ENCODE measurements around the gene MRPS6. TPM values are rescaled to one million over a fixed set of nuclear protein-coding genes. Genes with fewer than 3 reads are reported as not detected.

Gene MRPS6
- total RNA-seq, 4 donors from 2014 or later: 25.4 to 28.0 (median 26.1) TPM

DNA sequence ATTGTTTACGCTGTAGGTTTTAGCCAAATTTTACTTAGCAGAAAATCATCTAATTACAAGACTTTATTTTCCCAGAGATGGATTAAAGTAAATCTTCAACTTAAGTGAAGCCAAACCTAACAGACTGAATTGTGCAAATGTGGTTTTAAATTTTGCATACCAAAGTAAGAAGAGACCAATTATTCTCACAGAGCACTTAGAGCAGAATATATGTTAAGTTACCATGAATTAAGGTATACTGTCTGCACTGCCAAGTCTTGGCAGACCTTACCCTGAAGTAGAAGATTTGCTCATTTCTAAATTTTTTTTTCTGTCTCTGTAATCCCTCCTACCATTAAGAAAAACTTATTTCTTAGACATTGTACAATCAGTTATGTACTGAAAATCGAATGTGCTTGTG lies 24.1 kb downstream of the MRPS6 start:
- no peak for DNase-seq (ENCODE audit: low spot score)
- no peak for ATAC-seq (ENCODE audit: low FRiP score)
- TF ChIP-seq, protein P1, sequence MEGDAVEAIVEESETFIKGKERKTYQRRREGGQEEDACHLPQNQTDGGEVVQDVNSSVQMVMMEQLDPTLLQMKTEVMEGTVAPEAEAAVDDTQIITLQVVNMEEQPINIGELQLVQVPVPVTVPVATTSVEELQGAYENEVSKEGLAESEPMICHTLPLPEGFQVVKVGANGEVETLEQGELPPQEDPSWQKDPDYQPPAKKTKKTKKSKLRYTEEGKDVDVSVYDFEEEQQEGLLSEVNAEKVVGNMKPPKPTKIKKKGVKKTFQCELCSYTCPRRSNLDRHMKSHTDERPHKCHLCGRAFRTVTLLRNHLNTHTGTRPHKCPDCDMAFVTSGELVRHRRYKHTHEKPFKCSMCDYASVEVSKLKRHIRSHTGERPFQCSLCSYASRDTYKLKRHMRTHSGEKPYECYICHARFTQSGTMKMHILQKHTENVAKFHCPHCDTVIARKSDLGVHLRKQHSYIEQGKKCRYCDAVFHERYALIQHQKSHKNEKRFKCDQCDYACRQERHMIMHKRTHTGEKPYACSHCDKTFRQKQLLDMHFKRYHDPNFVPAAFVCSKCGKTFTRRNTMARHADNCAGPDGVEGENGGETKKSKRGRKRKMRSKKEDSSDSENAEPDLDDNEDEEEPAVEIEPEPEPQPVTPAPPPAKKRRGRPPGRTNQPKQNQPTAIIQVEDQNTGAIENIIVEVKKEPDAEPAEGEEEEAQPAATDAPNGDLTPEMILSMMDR (IDR thresholded peaks at IDR 0.05): no peak

DNA sequence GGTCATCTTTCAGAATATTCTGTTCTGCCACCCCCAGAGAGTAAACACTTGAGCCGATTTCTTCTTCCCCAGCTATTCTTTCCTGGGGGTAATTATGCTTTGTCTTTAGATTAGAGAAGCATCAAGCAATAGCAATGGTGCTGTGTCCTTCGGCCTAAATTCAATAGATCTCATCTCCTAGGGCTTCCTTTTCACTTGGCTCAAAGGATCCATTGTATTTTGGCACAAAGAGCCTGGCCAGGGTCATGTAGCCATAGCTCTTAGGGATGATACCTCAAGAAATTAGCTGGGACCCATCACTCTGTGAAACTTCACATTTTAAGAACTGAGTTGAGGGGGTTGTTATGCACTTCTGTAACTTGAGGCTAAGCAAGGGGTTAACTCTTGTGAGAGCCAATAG lies 27.0 kb downstream of the MRPS6 start:
- TF ChIP-seq, protein P1 (IDR thresholded peaks at IDR 0.05): no peak
- no peak for ATAC-seq (ENCODE audit: low FRiP score)
- no peak for DNase-seq (ENCODE audit: low spot score)

DNA sequence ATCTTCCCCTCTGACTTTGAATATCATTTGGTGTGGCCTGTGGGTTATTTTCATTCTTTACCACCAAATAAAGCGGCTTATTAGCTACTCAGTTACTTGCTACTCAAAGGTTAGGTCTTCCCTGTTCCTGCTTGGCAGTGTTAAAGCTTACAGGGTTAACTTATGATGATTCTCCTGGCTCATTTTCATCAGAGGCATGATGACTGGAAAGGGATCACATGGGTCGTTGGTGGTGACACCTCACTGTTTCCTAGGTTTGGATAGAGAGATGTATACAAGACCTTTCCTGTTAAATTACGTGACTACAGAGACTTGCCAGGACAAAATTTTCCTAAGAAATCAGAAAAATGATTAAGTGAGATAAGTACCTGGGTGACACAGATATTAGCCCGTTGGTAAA lies 27.4 kb downstream of the MRPS6 start:
- TF ChIP-seq, protein P1 (IDR thresholded peaks at IDR 0.05): no peak
- DNase-seq (ENCODE audit: low spot score) (no peak), ATAC-seq (ENCODE audit: low FRiP score) (no peak)

DNA sequence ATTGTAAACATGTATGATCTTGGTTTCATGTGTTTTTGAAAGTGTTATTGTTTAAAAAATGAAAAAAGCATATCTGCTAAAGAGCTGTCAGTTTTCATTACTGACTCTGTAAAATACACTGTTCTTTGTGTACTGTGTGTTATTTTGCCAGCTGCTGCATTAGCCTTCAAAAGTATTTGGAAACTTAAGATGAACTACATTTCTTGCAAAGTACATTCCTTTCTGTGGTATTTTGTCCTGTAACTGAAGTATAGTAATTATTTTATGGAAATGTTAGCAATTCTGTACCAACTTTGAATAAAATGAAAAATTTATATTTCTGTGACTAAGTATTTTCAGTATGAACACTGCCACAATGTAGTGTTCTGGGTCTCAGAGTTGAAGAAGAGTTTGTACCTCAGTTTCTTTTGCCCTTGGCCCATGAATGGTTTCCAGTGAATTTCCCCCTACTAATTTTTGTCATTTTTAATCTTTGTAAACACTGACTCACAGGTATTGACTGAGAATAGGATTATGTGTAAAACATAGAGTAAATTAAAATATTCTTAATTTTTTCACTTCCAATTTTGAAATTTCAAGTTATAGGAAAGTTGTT lies 32.7 kb downstream of the MRPS6 start:
- no peak for DNase-seq (ENCODE audit: low spot score)
- TF ChIP-seq, protein P1 (IDR thresholded peaks at IDR 0.05): no peak
- ATAC-seq (ENCODE audit: low FRiP score): no peak

DNA sequence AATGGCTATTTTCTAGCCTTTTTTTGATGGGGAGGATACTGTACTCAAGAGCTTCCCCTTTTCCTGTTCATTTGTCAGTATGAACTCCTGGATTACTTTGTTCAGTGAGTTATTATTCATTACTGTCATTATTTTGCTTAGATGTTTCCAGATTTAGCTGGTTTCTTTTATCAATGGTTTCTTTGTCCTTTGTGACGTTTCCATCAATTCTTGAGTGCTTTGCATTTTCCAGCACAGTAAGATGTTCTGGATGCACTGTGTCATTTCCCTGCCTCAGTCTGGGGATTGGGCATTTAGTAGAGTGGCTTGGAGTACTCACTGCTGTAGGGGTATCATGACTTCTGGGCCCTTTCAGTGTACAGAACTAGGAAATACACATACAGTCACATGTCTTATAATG lies 34.2 kb downstream of the MRPS6 start:
- no peak for DNase-seq (ENCODE audit: low spot score)
- ATAC-seq (ENCODE audit: low FRiP score): no peak
- TF ChIP-seq, protein P1 (IDR thresholded peaks at IDR 0.05): no peak

DNA sequence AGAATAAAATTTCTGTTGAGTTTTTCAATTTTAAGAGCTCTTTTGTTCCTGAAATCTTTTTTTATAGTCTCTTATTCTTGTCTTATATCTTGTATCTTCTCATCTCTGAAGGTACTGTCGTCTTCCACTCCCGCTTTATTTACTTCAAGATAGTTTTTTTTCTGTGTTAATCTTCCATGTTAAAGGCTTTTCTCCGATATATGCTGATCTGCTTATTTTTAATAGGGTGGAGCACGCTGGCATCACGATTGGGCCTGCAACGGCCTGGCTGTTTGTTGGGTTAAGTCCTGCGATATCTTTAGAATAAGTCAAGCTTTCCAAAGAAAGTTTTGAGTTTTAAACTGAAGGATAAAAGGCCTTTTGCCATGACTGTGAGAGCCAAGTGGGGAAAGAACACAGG lies 35.7 kb downstream of the MRPS6 start:
- DNase-seq (ENCODE audit: low spot score) (no peak), ATAC-seq (ENCODE audit: low FRiP score) (no peak)
- TF ChIP-seq, protein P1 (IDR thresholded peaks at IDR 0.05): no peak

DNA sequence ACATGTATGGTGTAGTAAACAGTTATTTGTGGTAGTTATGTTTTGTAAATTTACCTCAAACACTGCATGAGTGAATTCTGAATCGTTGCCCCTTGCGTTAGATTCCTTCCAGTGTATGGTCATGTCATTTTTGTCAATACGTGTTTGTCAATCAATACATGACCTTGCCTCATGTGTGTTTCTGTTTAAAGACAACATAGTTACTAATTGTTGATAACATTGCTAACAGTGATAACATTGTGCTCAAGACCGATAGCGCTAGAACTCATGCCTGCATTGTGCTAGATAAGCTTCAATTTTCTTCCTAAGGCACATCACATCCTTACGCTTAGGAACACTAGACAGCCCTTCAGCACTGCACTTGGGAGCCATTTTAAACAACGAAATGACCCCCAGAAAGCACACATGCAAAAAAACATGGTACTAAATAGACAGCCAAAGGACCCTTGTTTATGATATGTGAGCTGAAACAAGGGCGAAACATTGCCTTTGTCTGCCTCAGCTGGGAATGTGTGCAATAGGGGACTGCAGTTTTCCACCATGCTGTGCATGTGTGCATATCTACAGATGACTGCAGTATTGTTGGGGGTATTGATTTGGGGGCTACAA lies 37.3 kb downstream of the MRPS6 start:
- no peak for DNase-seq (ENCODE audit: low spot score)
- TF ChIP-seq, protein P1 (IDR thresholded peaks at IDR 0.05): no peak
- ATAC-seq (ENCODE audit: low FRiP score): no peak
